ENCODE data around the gene APOC1. TPM values are rescaled to one million over a fixed set of nuclear protein-coding genes. Genes with fewer than 3 reads are reported as not detected.

Gene APOC1
- total and polyA plus RNA-seq, 2 experiments from 2014 or later: 0.49 TPM; not detected in 1

GRCh38 chr19:44927746-44928145 is 13.3 kb downstream of the APOC1 start:
- in situ Hi-C loops (cut with MboI): no loop called here
- DNase-seq: peak; percentile 27
- WGBS, 2 experiments (ENCODE audit: low coverage in 1 of 2, low lambda C conversion rate in 2 of 2, missing lambda C conversion rate in 2 of 2): 22 to 25% methylated on average over 5 of the region's 5 CpGs

GRCh38 chr19:44930088-44930487 is 15.7 kb downstream of the APOC1 start:
- Histone ChIP-seq H3K27ac (no peak overlapping the region), H3K9ac (no peak overlapping the region), H3K27me3 (replicated peaks; ENCODE audit: insufficient read depth) (no peaks in the 10 kb centered on the region), H3K4me3 (no peak overlapping the region), H3K79me2 (ENCODE audit: insufficient read depth) (no peaks in the 10 kb centered on the region), H3K4me2 (ENCODE audit: unreplicated experiment) (no peak overlapping the region), H2AFZ (no peak overlapping the region), H3F3A (ENCODE audit: insufficient read depth) (no peaks in the 10 kb centered on the region), H3K4me1 (ENCODE audit: insufficient read depth) (peaks cover 9% of the 10 kb centered on the region), H4K20me1 (ENCODE audit: insufficient read depth) (no peaks in the 10 kb centered on the region), H3K9me2 (ENCODE audit: insufficient read depth) (no peaks in the 10 kb centered on the region), H3K36me3 (ENCODE audit: low read depth) (no peaks in the 10 kb centered on the region), H3K9me3 (ENCODE audit: low read depth) (no peaks in the 10 kb centered on the region)
- WGBS, 2 experiments (ENCODE audit: low coverage in 1 of 2, low lambda C conversion rate in 2 of 2, missing lambda C conversion rate in 2 of 2): 78 to 80% methylated on average over 7 of the region's 7 CpGs
- DNase-seq: no peak
- TF ChIP-seq EZH2phosphoT487 (IDR thresholded peaks at IDR 0.05; ENCODE audit: insufficient read depth, low read depth) (no peak), EZH2 (IDR thresholded peaks at IDR 0.05; ENCODE audit: insufficient read depth, poor library complexity, severe bottlenecking) (no peak)
- in situ Hi-C loops (cut with MboI): no loop called here

More at GRCh38 chr19:44927746-44928145, 13.3 kb downstream of the APOC1 start:
- Histone ChIP-seq H2AFZ (peak overlapping the region; percentile 59; the same call in 1 of the 2 replicates), H3K4me3 (no peak overlapping the region), H3K27me3 (replicated peaks; ENCODE audit: insufficient read depth) (no peaks in the 10 kb centered on the region), H3K9me2 (ENCODE audit: insufficient read depth) (no peaks in the 10 kb centered on the region), H3K9ac (no peak overlapping the region), H3F3A (ENCODE audit: insufficient read depth) (no peaks in the 10 kb centered on the region), H3K4me2 (ENCODE audit: unreplicated experiment) (no peak overlapping the region), H3K79me2 (ENCODE audit: insufficient read depth) (no peaks in the 10 kb centered on the region), H3K4me1 (ENCODE audit: insufficient read depth) (peaks cover 9% of the 10 kb centered on the region), H3K9me3 (ENCODE audit: low read depth) (no peaks in the 10 kb centered on the region), H3K27ac (no peak overlapping the region), H3K36me3 (ENCODE audit: low read depth) (no peaks in the 10 kb centered on the region), H4K20me1 (ENCODE audit: insufficient read depth) (no peaks in the 10 kb centered on the region)
- TF ChIP-seq EZH2 (IDR thresholded peaks at IDR 0.05; ENCODE audit: insufficient read depth, poor library complexity, severe bottlenecking) (no peak), EZH2phosphoT487 (IDR thresholded peaks at IDR 0.05; ENCODE audit: insufficient read depth, low read depth) (no peak)

GRCh38 chr19:44931541-44931940 is 17.1 kb downstream of the APOC1 start:
- Histone ChIP-seq H3K79me2 (ENCODE audit: insufficient read depth) (no peaks in the 10 kb centered on the region), H3K4me3 (no peak overlapping the region), H3K9me3 (ENCODE audit: low read depth) (no peaks in the 10 kb centered on the region), H3K9ac (no peak overlapping the region), H3K9me2 (ENCODE audit: insufficient read depth) (no peaks in the 10 kb centered on the region), H3K4me1 (ENCODE audit: insufficient read depth) (peaks cover 3% of the 10 kb centered on the region; the same call in 1 of the 2 replicates), H3K4me2 (ENCODE audit: unreplicated experiment) (no peak overlapping the region), H3K36me3 (ENCODE audit: low read depth) (no peaks in the 10 kb centered on the region), H3F3A (ENCODE audit: insufficient read depth) (no peaks in the 10 kb centered on the region), H3K27ac (no peak overlapping the region), H4K20me1 (ENCODE audit: insufficient read depth) (no peaks in the 10 kb centered on the region), H2AFZ (no peak overlapping the region), H3K27me3 (replicated peaks; ENCODE audit: insufficient read depth) (no peaks in the 10 kb centered on the region)
- DNase-seq: no peak
- in situ Hi-C loops (cut with MboI): no loop called here
- 83 to 89% methylated on average over 4 of the region's 4 CpGs for WGBS, 2 experiments (ENCODE audit: low coverage in 1 of 2, low lambda C conversion rate in 2 of 2, missing lambda C conversion rate in 2 of 2)
- no peak for TF ChIP-seq EZH2phosphoT487 (IDR thresholded peaks at IDR 0.05; ENCODE audit: insufficient read depth, low read depth)
- TF ChIP-seq EZH2 (IDR thresholded peaks at IDR 0.05; ENCODE audit: insufficient read depth, poor library complexity, severe bottlenecking): no peak

- no peaks in the 10 kb centered on the region for H3K9me3 ChIP-seq (ENCODE audit: low read depth)
- H3K9ac ChIP-seq: no peak overlapping the region
- no peak for DNase-seq
- no peak overlapping the region for H2AFZ ChIP-seq
- H3K4me1 ChIP-seq (ENCODE audit: insufficient read depth): peaks cover 5% of the 10 kb centered on the region; the same call in 1 of the 2 replicates
- no peaks in the 10 kb centered on the region for H3F3A ChIP-seq (ENCODE audit: insufficient read depth)
- H3K27ac ChIP-seq: no peak overlapping the region
- no peaks in the 10 kb centered on the region for H4K20me1 ChIP-seq (ENCODE audit: insufficient read depth)
- H3K4me3 ChIP-seq: no peak overlapping the region
- TF ChIP-seq EZH2phosphoT487 (IDR thresholded peaks at IDR 0.05; ENCODE audit: insufficient read depth, low read depth): no peak
- no peaks in the 10 kb centered on the region for H3K9me2 ChIP-seq (ENCODE audit: insufficient read depth)
- no peaks in the 10 kb centered on the region for H3K27me3 ChIP-seq (replicated peaks; ENCODE audit: insufficient read depth)
- H3K36me3 ChIP-seq (ENCODE audit: low read depth): no peaks in the 10 kb centered on the region
- no peaks in the 10 kb centered on the region for H3K79me2 ChIP-seq (ENCODE audit: insufficient read depth)
- 72 to 73% methylated on average over 5 of the region's 5 CpGs for WGBS, 2 experiments (ENCODE audit: low coverage in 1 of 2, low lambda C conversion rate in 2 of 2, missing lambda C conversion rate in 2 of 2)
- in situ Hi-C loops (cut with MboI): no loop called here
- no peak overlapping the region for H3K4me2 ChIP-seq (ENCODE audit: unreplicated experiment)
Measured at GRCh38 chr19:44939668-44940067, 25.3 kb downstream of the APOC1 start.

GRCh38 chr19:44942067-44942571 is 27.7 kb downstream of the APOC1 start, which contains the start of gene APOC4:
Gene APOC4 (plus strand): TSS chr19:44942237. CDS start chr19:44942278, 41 bp downstream.
- H3K27ac ChIP-seq: no peak within 1 kb of the TSS
- H3K36me3 ChIP-seq (ENCODE audit: low read depth): no peaks in the 10 kb centered on the region
- no peaks in the 10 kb centered on the region for H3K79me2 ChIP-seq (ENCODE audit: insufficient read depth)
- no peaks in the 10 kb centered on the region for H3F3A ChIP-seq (ENCODE audit: insufficient read depth)
- peaks cover 5% of the 10 kb centered on the region; the same call in 1 of the 2 replicates for H3K4me1 ChIP-seq (ENCODE audit: insufficient read depth)
- WGBS, 2 experiments (ENCODE audit: low coverage in 1 of 2, low lambda C conversion rate in 2 of 2, missing lambda C conversion rate in 2 of 2): 76 to 83% methylated on average over 11 to 14 of the region's 14 CpGs
- H4K20me1 ChIP-seq (ENCODE audit: insufficient read depth): no peaks in the 10 kb centered on the region
- H3K9ac ChIP-seq: no peak within 1 kb of the TSS
- TF ChIP-seq EZH2phosphoT487 (IDR thresholded peaks at IDR 0.05; ENCODE audit: insufficient read depth, low read depth): no peak
- TF ChIP-seq EZH2 (IDR thresholded peaks at IDR 0.05; ENCODE audit: insufficient read depth, poor library complexity, severe bottlenecking): no peak
- H3K27me3 ChIP-seq (replicated peaks; ENCODE audit: insufficient read depth): no peaks in the 10 kb centered on the region
- DNase-seq: no peak
- no peak within 1 kb of the TSS for H2AFZ ChIP-seq
- in situ Hi-C loops (cut with MboI): no loop called here
- H3K9me3 ChIP-seq (ENCODE audit: low read depth): no peaks in the 10 kb centered on the region
- H3K4me2 ChIP-seq (ENCODE audit: unreplicated experiment): no peak within 1 kb of the TSS
- H3K9me2 ChIP-seq (ENCODE audit: insufficient read depth): no peaks in the 10 kb centered on the region
- no peak within 1 kb of the TSS for H3K4me3 ChIP-seq
